ENCODE results near the gene FOXP1.
A peak's percentile ranks its signal among the peaks of the same experiment; 100 is the strongest.

Gene FOXP1

GRCh38 chr3:71389911-71390573 lies 193.5 kb downstream of the FOXP1 start:
- peak; percentile 62 for FAIRE-seq

GRCh38 chr3:71389191-71389590 lies 194.3 kb downstream of the FOXP1 start:
- no peak for DNase-seq (ENCODE audit: extremely low spot score, insufficient read length, low read depth)
- no peak for FAIRE-seq

More at GRCh38 chr3:71389911-71390573, 193.5 kb downstream of the FOXP1 start:
- no peak for DNase-seq (ENCODE audit: extremely low spot score, insufficient read length, low read depth)

GRCh38 chr3:71388535-71389120 lies 194.9 kb downstream of the FOXP1 start:
- FAIRE-seq (peak; percentile 78), DNase-seq (ENCODE audit: extremely low spot score, insufficient read length, low read depth) (no peak)

GRCh38 chr3:71387586-71387985 lies 195.9 kb downstream of the FOXP1 start:
- no peak for FAIRE-seq
- no peak for DNase-seq (ENCODE audit: extremely low spot score, insufficient read length, low read depth)

GRCh38 chr3:71384837-71385716 lies 198.5 kb downstream of the FOXP1 start:
- FAIRE-seq = no peak
- DNase-seq (ENCODE audit: extremely low spot score, insufficient read length, low read depth) = no peak

- DNase-seq (ENCODE audit: extremely low spot score, insufficient read length, low read depth) = no peak
- no peak for FAIRE-seq
Measured at GRCh38 chr3:71384388-71384787, 199.1 kb downstream of the FOXP1 start.

- DNase-seq (ENCODE audit: extremely low spot score, insufficient read length, low read depth) (no peak), FAIRE-seq (no peak)
Measured at GRCh38 chr3:71380096-71380495, 203.4 kb downstream of the FOXP1 start.

- FAIRE-seq = no peak
- DNase-seq (ENCODE audit: extremely low spot score, insufficient read length, low read depth) = no peak
Measured at GRCh38 chr3:71378509-71378908, 205.0 kb downstream of the FOXP1 start.

GRCh38 chr3:71376911-71377310 lies 206.6 kb downstream of the FOXP1 start:
- FAIRE-seq = no peak
- no peak for DNase-seq (ENCODE audit: extremely low spot score, insufficient read length, low read depth)

- no peak for DNase-seq (ENCODE audit: extremely low spot score, insufficient read length, low read depth)
- FAIRE-seq = no peak
Measured at GRCh38 chr3:71376503-71376902, 207.0 kb downstream of the FOXP1 start.

GRCh38 chr3:71374582-71374981 lies 208.9 kb downstream of the FOXP1 start:
- FAIRE-seq (no peak), DNase-seq (ENCODE audit: extremely low spot score, insufficient read length, low read depth) (no peak)

GRCh38 chr3:71372911-71373637 lies 210.5 kb downstream of the FOXP1 start:
- no peak for DNase-seq (ENCODE audit: extremely low spot score, insufficient read length, low read depth)
- FAIRE-seq = no peak

GRCh38 chr3:71372241-71372768 lies 211.2 kb downstream of the FOXP1 start:
- no peak for FAIRE-seq
- no peak for DNase-seq (ENCODE audit: extremely low spot score, insufficient read length, low read depth)

GRCh38 chr3:71371282-71371681 lies 212.2 kb downstream of the FOXP1 start:
- DNase-seq (ENCODE audit: extremely low spot score, insufficient read length, low read depth) (no peak), FAIRE-seq (no peak)

- FAIRE-seq = no peak
- no peak for DNase-seq (ENCODE audit: extremely low spot score, insufficient read length, low read depth)
Measured at GRCh38 chr3:71370467-71370866, 213.1 kb downstream of the FOXP1 start.

- DNase-seq (ENCODE audit: extremely low spot score, insufficient read length, low read depth) (no peak), FAIRE-seq (no peak)
Measured at GRCh38 chr3:71369701-71370391, 213.7 kb downstream of the FOXP1 start.

GRCh38 chr3:71366988-71367604 lies 216.4 kb downstream of the FOXP1 start:
- no peak for DNase-seq (ENCODE audit: extremely low spot score, insufficient read length, low read depth)
- FAIRE-seq = no peak

- no peak for FAIRE-seq
- DNase-seq (ENCODE audit: extremely low spot score, insufficient read length, low read depth) = no peak
Measured at GRCh38 chr3:71361334-71361890, 222.1 kb downstream of the FOXP1 start.

- FAIRE-seq (peak; percentile 92), DNase-seq (ENCODE audit: extremely low spot score, insufficient read length, low read depth) (no peak)
Measured at GRCh38 chr3:71360764-71361163, 222.8 kb downstream of the FOXP1 start.

Measured in GM18507 (cell line).